K562 (cell line): ENCODE measurements around the gene CDADC1. TPM values are rescaled to one million over a fixed set of nuclear protein-coding genes. Genes with fewer than 3 reads are reported as not detected.
A peak's percentile ranks its signal among the peaks of the same experiment; 100 is the strongest.

ENCODE experiments used
- DEAF1 ChIP-seq: fragments of 450-650 bp; formaldehyde crosslinking; IDR thresholded peaks from 2 replicates; pipeline ENCODE4 v1.4.0; 2020; ENCODE audit warnings: mild to moderate bottlenecking, moderate library complexity
- E2F4 ChIP-seq: sonication (generic); formaldehyde crosslinking; IDR thresholded peaks from 2 replicates; pipeline ENCODE4 v1.8.0; 2022; ENCODE audit warnings: mild to moderate bottlenecking, low read depth, missing genetic modification reagents
- EGR1 ChIP-seq: fragments of 450-650 bp; conservative IDR thresholded peaks from 2 replicates; pipeline ENCODE4 v1.6.1; 2017; ENCODE audit warnings: mild to moderate bottlenecking
- EHMT2 ChIP-seq: fragments of 450-650 bp; IDR thresholded peaks from 2 replicates; pipeline ENCODE4 v1.6.1; 2018; ENCODE audit warnings: antibody characterized with exemption
- ETV6 ChIP-seq, 3 experiments: fragments of 150-350 bp in 1 of 3; sonication (generic) in 1 of 3; formaldehyde crosslinking in 1 of 3; IDR thresholded peaks; 2 replicates each; pipeline versions ENCODE4 v1.6.1 to v1.8.0; 2014 to 2022; ENCODE audit warnings: borderline replicate concordance in 2 of 3, low read depth in 2 of 3, antibody characterized with exemption in 1 of 3, low read length in 1 of 3, mild to moderate bottlenecking in 1 of 3, missing genetic modification reagents in 1 of 3
- EWSR1 ChIP-seq: fragments of 450-650 bp; IDR thresholded peaks from 2 replicates; pipeline ENCODE4 v1.6.1; 2018; ENCODE audit warnings: borderline replicate concordance, mild to moderate bottlenecking, low read depth, moderate library complexity; ENCODE audit not compliant: partially characterized antibody
- FOXO4 ChIP-seq: fragments of 450-650 bp; formaldehyde crosslinking; IDR thresholded peaks from 2 replicates; pipeline ENCODE4 v1.4.0; 2020; ENCODE audit warnings: mild to moderate bottlenecking, moderate library complexity
- HES1 ChIP-seq: fragments of 450-650 bp; IDR thresholded peaks from 2 replicates; pipeline ENCODE4 v1.6.1; 2016; ENCODE audit warnings: low read depth, mild to moderate bottlenecking, moderate library complexity
- HNRNPK ChIP-seq: fragments of 200-400 bp; formaldehyde crosslinking; IDR thresholded peaks from one replicate; pipeline ENCODE4 v1.6.1; 2018; ENCODE audit warnings: mild to moderate bottlenecking, low read depth, low read length; ENCODE audit not compliant: poor library complexity, severe bottlenecking
- MTF1 ChIP-seq: fragments of 250-450 bp; sonication (Bioruptor Pico); IDR thresholded peaks from 2 replicates; pipeline ENCODE4 v1.9.0; 2021; ENCODE audit warnings: moderate library complexity, mild to moderate bottlenecking, inconsistent platforms, borderline replicate concordance
- MXD1 ChIP-seq: fragments of 250-450 bp; sonication (Bioruptor Pico); IDR thresholded peaks from 2 replicates; pipeline ENCODE4 v1.8.0; 2021; ENCODE audit warnings: borderline replicate concordance, mild to moderate bottlenecking, moderate library complexity; ENCODE audit not compliant: poor library complexity, severe bottlenecking
- POLR2AphosphoS2 ChIP-seq: IDR thresholded peaks from 2 replicates; pipeline ENCODE4 v1.6.1; 2012; ENCODE audit warnings: low read length, improper control_type of control experiment
- SLC30A9 ChIP-seq: fragments of 250-450 bp; sonication (Bioruptor Pico); IDR thresholded peaks from 2 replicates; pipeline ENCODE4 v1.8.0; 2022; ENCODE audit warnings: mild to moderate bottlenecking, moderate library complexity
- SMARCC2 ChIP-seq: fragments of 450-650 bp; IDR thresholded peaks from 2 replicates; pipeline ENCODE4 v1.6.1; 2017; ENCODE audit warnings: antibody characterized with exemption, moderate library complexity, mild to moderate bottlenecking, low read depth
- TAF1 ChIP-seq: IDR thresholded peaks from 2 replicates; pipeline ENCODE4 v1.6.1; 2011; ENCODE audit warnings: mild to moderate bottlenecking, low read length, moderate library complexity; ENCODE audit not compliant: insufficient read depth, control insufficient read depth, severe bottlenecking; ENCODE audit errors: extremely low read depth
- TSC22D4 ChIP-seq: fragments of 450-650 bp; IDR thresholded peaks from 2 replicates; pipeline ENCODE4 v1.6.1; 2016; ENCODE audit warnings: missing genetic modification characterization, missing biosample characterization, control low read depth
- ZBTB9 ChIP-seq: fragments of 450-650 bp; formaldehyde crosslinking; IDR thresholded peaks from 2 replicates; pipeline ENCODE4 v1.4.0; 2020; ENCODE audit warnings: mild to moderate bottlenecking, moderate library complexity
- ZNF408 ChIP-seq: fragments of 250-450 bp; sonication (Bioruptor Pico); IDR thresholded peaks from 2 replicates; pipeline ENCODE4 v1.4.0; 2020; ENCODE audit warnings: low read depth, mild to moderate bottlenecking, moderate library complexity
- ZNF551 ChIP-seq: fragments of 250-450 bp; sonication (Bioruptor Pico); IDR thresholded peaks from 2 replicates; pipeline ENCODE4 v1.5.0; 2021; ENCODE audit warnings: mild to moderate bottlenecking, moderate library complexity
- polyA plus RNA-seq, 8 experiments: library from polyadenylated mRNA; depleted of rRNA in 4 of 8; stranded (reverse) in 5 of 8; unstranded in 3 of 8; fragments of >200 nt; fragmentation: Nextera tagmentation in 2 of 8; fragmentation: Illumina TruSeq in 1 of 8; extraction: Ambion mirVana in 2 of 8; extraction: Trizol in 1 of 8; gene quantifications; 2 replicates each; pipeline versions ENCODE4 v1.2.1 to v1.2.3, GENCODE V29; 2011 to 2014; ENCODE audit warnings: inconsistent platforms in 1 of 8, missing spikeins in 1 of 8
- total RNA-seq, 7 experiments: library from RNA; depleted of rRNA in 6 of 7; stranded (reverse); fragments of >200 nt in 6 of 7; fragmentation: Illumina TruSeq in 2 of 7; extraction: Trizol in 2 of 7; gene quantifications; 2 replicates each; pipeline versions ENCODE4 v1.2.1 to v1.2.3, GENCODE V29; 2011 to 2021; ENCODE audit warnings: low replicate concordance in 1 of 7

Gene CDADC1
- total and polyA plus RNA-seq, 9 of the 15 experiments (the other 6 are each of a cell fraction or from before 2014, with no cell fraction given) = 4.1 to 11.8 (median 6.3) TPM

GRCh38 chr13:49300739-49301589 lies 53.2 kb downstream of the CDADC1 start (continued):
- TF ChIP-seq ETV6 (IDR thresholded peaks at IDR 0.05; ENCODE audit: borderline replicate concordance in 1 of 2, low read depth in 2 of 2, low read length in 1 of 2) (no peak; a peak in 1 of 4 replicates), ETV6 (CRISPR knock-in tag; IDR thresholded peaks at IDR 0.05; ENCODE audit: borderline replicate concordance) (no peak), TAF1 (no peak), MXD1 (CRISPR knock-in tag) (no peak), EWSR1 (no peak), EHMT2 (peak; percentile 28; the same call in 1 of the 2 replicates), SMARCC2 (no peak), ZBTB9 (CRISPR knock-in tag) (no peak), DEAF1 (CRISPR knock-in tag) (peak; percentile 78), FOXO4 (CRISPR knock-in tag) (no peak), POLR2AphosphoS2 (no peak), ZNF408 (no peak), EGR1 (peak; percentile 49), SLC30A9 (CRISPR knock-in tag) (no peak), ZNF551 (CRISPR knock-in tag) (no peak), MTF1 (CRISPR knock-in tag) (no peak), E2F4 (CRISPR knock-in tag) (no peak), HNRNPK (no peak), TSC22D4 (tag) (no peak), HES1 (no peak)
